ENCODE data around the gene INMT.

- TF ChIP-seq CTCF (optimal IDR thresholded peaks at IDR 0.05 in 1 of 3, IDR thresholded peaks at IDR 0.05 in 1 of 3, conservative IDR thresholded peaks at IDR 0.05 in 1 of 3; ENCODE audit: extremely low read depth in 1 of 3, insufficient read depth in 2 of 3, low read length in 3 of 3) (no peak), EZH2 (IDR thresholded peaks at IDR 0.05; ENCODE audit: low read length) (no peak)
Observed at GRCh38 chr7:30797176-30798040, 45.5 kb downstream of the INMT start.

Data from keratinocyte (primary cell).